HepG2 (cell line): ENCODE measurements around the gene ASXL1. TPM values are rescaled to one million over a fixed set of nuclear protein-coding genes. Genes with fewer than 3 reads are reported as not detected.

Experiments
- BRF2 ChIP-seq: sonication (generic); formaldehyde crosslinking; IDR thresholded peaks from 2 replicates; pipeline ENCODE4 v1.8.1; 2022; ENCODE audit warnings: mild to moderate bottlenecking, missing genetic modification reagents
- CCDC6 ChIP-seq: sonication (generic); formaldehyde crosslinking; IDR thresholded peaks from 2 replicates; pipeline ENCODE4 v1.8.1; 2022; ENCODE audit warnings: mild to moderate bottlenecking, missing genetic modification reagents, moderate library complexity
- DRAP1 ChIP-seq: IDR thresholded peaks from 2 replicates; pipeline ENCODE4 v1.6.1; 2016; ENCODE audit warnings: missing genetic modification reagents, missing compliant biosample characterization
- FOSL1 ChIP-seq: sonication (generic); formaldehyde crosslinking; IDR thresholded peaks from 2 replicates; pipeline ENCODE4 v1.9.0; 2021; ENCODE audit warnings: missing genetic modification reagents, borderline replicate concordance
- MNT ChIP-seq: fragments of 450-650 bp; IDR thresholded peaks from 2 replicates; pipeline ENCODE4 v1.6.1; 2016
- NR1H2 ChIP-seq: sonication (generic); formaldehyde crosslinking; IDR thresholded peaks from 2 replicates; pipeline ENCODE4 v1.8.1; 2022; ENCODE audit warnings: low read depth, missing genetic modification reagents, borderline replicate concordance
- ONECUT2 ChIP-seq: sonication (generic); formaldehyde crosslinking; IDR thresholded peaks from 2 replicates; pipeline ENCODE4 v1.4.0; 2020; ENCODE audit warnings: missing genetic modification reagents
- RXRA ChIP-seq: sonication (generic); formaldehyde crosslinking; IDR thresholded peaks from 2 replicates; pipeline ENCODE4 v1.5.1; 2020; ENCODE audit warnings: missing genetic modification reagents
- SMYD3 ChIP-seq: sonication (generic); formaldehyde crosslinking; IDR thresholded peaks from 2 replicates; pipeline ENCODE4 v1.8.1; 2023; ENCODE audit warnings: mild to moderate bottlenecking, missing genetic modification reagents
- THAP7 ChIP-seq: sonication (generic); formaldehyde crosslinking; IDR thresholded peaks from 2 replicates; pipeline ENCODE4 v1.8.1; 2023; ENCODE audit warnings: mild to moderate bottlenecking, missing genetic modification reagents
- THRA ChIP-seq: sonication (generic); formaldehyde crosslinking; IDR thresholded peaks from 2 replicates; pipeline ENCODE4 v1.4.0; 2020; ENCODE audit warnings: missing genetic modification reagents, borderline replicate concordance
- ZBTB14 ChIP-seq: sonication (generic); formaldehyde crosslinking; IDR thresholded peaks from 2 replicates; pipeline ENCODE4 v1.4.0; 2020; ENCODE audit warnings: missing genetic modification reagents
- ZBTB3 ChIP-seq: sonication (generic); formaldehyde crosslinking; IDR thresholded peaks from 2 replicates; pipeline ENCODE4 v1.4.0; 2020; ENCODE audit warnings: low read depth, mild to moderate bottlenecking, moderate library complexity, missing genetic modification reagents, borderline replicate concordance
- ZNF598 ChIP-seq: sonication (generic); formaldehyde crosslinking; IDR thresholded peaks from 2 replicates; pipeline ENCODE4 v1.5.1; 2020; ENCODE audit warnings: mild to moderate bottlenecking, missing genetic modification reagents, borderline replicate concordance
- ZNF83 ChIP-seq: sonication (generic); formaldehyde crosslinking; IDR thresholded peaks from 2 replicates; pipeline ENCODE4 v1.4.0; 2020; ENCODE audit warnings: missing genetic modification reagents, mild to moderate bottlenecking, borderline replicate concordance
- polyA plus RNA-seq, 8 experiments: library from polyadenylated mRNA; depleted of rRNA in 3 of 8; stranded (reverse) in 7 of 8; unstranded in 1 of 8; fragments of >200 nt; fragmentation: Illumina TruSeq in 4 of 8; extraction: Trizol in 4 of 8; gene quantifications; 2 replicates each; pipeline versions ENCODE4 v1.2.1 to v1.2.3, GENCODE V29; 2011 to 2016; ENCODE audit warnings: low read depth in 4 of 8, missing spikeins in 1 of 8, mixed read lengths in 1 of 8; ENCODE audit not compliant: insufficient read depth in 1 of 8
- total RNA-seq, 5 experiments: library from RNA; depleted of rRNA; stranded (reverse); fragments of >200 nt; fragmentation: Illumina TruSeq; extraction: Trizol; gene quantifications; 2 replicates each; pipeline ENCODE4 v1.2.3, GENCODE V29; 2016; ENCODE audit warnings: low read depth in 1 of 5
- TF ChIP-seq, protein P1 (sequence below): sonication (generic); formaldehyde crosslinking; IDR thresholded peaks from 2 replicates; pipeline ENCODE4 v1.5.0; 2020; ENCODE audit warnings: missing genetic modification reagents
- TF ChIP-seq, protein P2 (sequence below): IDR thresholded peaks from 2 replicates; pipeline ENCODE4 v1.6.1; 2012; ENCODE audit warnings: inconsistent platforms
- TF ChIP-seq, protein P3 (sequence below): sonication (generic); formaldehyde crosslinking; conservative IDR thresholded peaks from 2 replicates; pipeline ENCODE4 v1.4.0; 2020; ENCODE audit warnings: missing genetic modification reagents

Gene ASXL1
- total and polyA plus RNA-seq, 2 of the 13 experiments (the other 11 are each of a cell fraction or from before 2014, with no cell fraction given): 62.1 to 74.8 TPM

- TF ChIP-seq, protein P1, sequence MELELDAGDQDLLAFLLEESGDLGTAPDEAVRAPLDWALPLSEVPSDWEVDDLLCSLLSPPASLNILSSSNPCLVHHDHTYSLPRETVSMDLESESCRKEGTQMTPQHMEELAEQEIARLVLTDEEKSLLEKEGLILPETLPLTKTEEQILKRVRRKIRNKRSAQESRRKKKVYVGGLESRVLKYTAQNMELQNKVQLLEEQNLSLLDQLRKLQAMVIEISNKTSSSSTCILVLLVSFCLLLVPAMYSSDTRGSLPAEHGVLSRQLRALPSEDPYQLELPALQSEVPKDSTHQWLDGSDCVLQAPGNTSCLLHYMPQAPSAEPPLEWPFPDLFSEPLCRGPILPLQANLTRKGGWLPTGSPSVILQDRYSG (CRISPR knock-in tag): peak; percentile 90; the same call in 1 of the 2 replicates
- TF ChIP-seq THRA (CRISPR knock-in tag): peak; percentile 89
- peak; percentile 73 for TF ChIP-seq ZBTB14
- peak; percentile 91 for TF ChIP-seq DRAP1 (CRISPR knock-in tag)
- TF ChIP-seq ONECUT2: peak; percentile 27; the same call in 1 of the 2 replicates
- TF ChIP-seq THAP7 (CRISPR knock-in tag): peak; percentile 98
- peak; percentile 71; the same call in 1 of the 2 replicates for TF ChIP-seq ZNF83
- TF ChIP-seq FOSL1 (CRISPR knock-in tag): no peak
- TF ChIP-seq NR1H2 (CRISPR knock-in tag): no peak
- peak; percentile 78 for TF ChIP-seq SMYD3
- TF ChIP-seq, protein P2, sequence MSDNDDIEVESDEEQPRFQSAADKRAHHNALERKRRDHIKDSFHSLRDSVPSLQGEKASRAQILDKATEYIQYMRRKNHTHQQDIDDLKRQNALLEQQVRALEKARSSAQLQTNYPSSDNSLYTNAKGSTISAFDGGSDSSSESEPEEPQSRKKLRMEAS: peak; percentile 76
- TF ChIP-seq BRF2 (CRISPR knock-in tag): 0 out of 2 replicates have a peak, but pooled peaks have one; percentile 55
- TF ChIP-seq RXRA (CRISPR knock-in tag): peak; percentile 95
- TF ChIP-seq, protein P3, sequence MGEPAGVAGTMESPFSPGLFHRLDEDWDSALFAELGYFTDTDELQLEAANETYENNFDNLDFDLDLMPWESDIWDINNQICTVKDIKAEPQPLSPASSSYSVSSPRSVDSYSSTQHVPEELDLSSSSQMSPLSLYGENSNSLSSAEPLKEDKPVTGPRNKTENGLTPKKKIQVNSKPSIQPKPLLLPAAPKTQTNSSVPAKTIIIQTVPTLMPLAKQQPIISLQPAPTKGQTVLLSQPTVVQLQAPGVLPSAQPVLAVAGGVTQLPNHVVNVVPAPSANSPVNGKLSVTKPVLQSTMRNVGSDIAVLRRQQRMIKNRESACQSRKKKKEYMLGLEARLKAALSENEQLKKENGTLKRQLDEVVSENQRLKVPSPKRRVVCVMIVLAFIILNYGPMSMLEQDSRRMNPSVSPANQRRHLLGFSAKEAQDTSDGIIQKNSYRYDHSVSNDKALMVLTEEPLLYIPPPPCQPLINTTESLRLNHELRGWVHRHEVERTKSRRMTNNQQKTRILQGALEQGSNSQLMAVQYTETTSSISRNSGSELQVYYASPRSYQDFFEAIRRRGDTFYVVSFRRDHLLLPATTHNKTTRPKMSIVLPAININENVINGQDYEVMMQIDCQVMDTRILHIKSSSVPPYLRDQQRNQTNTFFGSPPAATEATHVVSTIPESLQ (CRISPR knock-in tag): no peak; the same call in 1 of the 2 replicates
- peak; percentile 75; the same call in 1 of the 2 replicates for TF ChIP-seq ZBTB3 (CRISPR knock-in tag)
- TF ChIP-seq MNT: peak; percentile 58
- TF ChIP-seq CCDC6 (CRISPR knock-in tag): peak; percentile 90
- TF ChIP-seq ZNF598 (CRISPR knock-in tag): peak; percentile 89
These were observed at the start of gene ASXL1 (continued) for GRCh38 chr20:32357869-32358631.
